Measurements from ENCODE around the gene EFNB1.

DNA sequence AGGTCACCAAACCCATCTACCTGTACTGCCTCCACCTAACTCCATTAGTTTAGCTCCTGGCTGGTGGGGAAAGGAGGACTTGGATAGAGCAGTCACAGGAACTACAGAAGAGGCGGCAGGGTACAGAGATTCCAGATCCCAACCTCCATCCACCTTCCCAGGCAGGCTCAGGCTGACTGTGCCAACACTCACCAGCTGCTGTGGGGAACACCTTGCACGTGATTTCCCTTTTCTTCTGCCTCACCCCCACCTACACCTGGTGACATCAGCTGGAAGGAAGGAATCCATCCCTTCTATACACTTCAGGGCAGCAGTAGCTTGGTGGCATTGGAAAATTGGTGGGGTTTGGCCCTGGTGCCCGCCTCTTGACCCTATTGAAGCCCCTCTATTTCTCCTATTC lies 41.5 kb downstream of the EFNB1 start:
- TF ChIP-seq ELF4 (IDR thresholded peaks at IDR 0.05), result no peak
- no peak for TF ChIP-seq NFRKB (IDR thresholded peaks at IDR 0.05)
- TF ChIP-seq, protein P1, sequence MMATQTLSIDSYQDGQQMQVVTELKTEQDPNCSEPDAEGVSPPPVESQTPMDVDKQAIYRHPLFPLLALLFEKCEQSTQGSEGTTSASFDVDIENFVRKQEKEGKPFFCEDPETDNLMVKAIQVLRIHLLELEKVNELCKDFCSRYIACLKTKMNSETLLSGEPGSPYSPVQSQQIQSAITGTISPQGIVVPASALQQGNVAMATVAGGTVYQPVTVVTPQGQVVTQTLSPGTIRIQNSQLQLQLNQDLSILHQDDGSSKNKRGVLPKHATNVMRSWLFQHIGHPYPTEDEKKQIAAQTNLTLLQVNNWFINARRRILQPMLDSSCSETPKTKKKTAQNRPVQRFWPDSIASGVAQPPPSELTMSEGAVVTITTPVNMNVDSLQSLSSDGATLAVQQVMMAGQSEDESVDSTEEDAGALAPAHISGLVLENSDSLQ (IDR thresholded peaks at IDR 0.05), result no peak
- no peak for TF ChIP-seq FOXM1 (IDR thresholded peaks at IDR 0.05; ENCODE audit: borderline replicate concordance)
- no peak for TF ChIP-seq SP1 (IDR thresholded peaks at IDR 0.05)
- TF ChIP-seq TARDBP (IDR thresholded peaks at IDR 0.05), result no peak
- TF ChIP-seq BHLHE40 (IDR thresholded peaks at IDR 0.05; ENCODE audit: borderline replicate concordance), result no peak

Data from HEK293T (cell line).